ENCODE data around the gene RET.

RET gene

DNA sequence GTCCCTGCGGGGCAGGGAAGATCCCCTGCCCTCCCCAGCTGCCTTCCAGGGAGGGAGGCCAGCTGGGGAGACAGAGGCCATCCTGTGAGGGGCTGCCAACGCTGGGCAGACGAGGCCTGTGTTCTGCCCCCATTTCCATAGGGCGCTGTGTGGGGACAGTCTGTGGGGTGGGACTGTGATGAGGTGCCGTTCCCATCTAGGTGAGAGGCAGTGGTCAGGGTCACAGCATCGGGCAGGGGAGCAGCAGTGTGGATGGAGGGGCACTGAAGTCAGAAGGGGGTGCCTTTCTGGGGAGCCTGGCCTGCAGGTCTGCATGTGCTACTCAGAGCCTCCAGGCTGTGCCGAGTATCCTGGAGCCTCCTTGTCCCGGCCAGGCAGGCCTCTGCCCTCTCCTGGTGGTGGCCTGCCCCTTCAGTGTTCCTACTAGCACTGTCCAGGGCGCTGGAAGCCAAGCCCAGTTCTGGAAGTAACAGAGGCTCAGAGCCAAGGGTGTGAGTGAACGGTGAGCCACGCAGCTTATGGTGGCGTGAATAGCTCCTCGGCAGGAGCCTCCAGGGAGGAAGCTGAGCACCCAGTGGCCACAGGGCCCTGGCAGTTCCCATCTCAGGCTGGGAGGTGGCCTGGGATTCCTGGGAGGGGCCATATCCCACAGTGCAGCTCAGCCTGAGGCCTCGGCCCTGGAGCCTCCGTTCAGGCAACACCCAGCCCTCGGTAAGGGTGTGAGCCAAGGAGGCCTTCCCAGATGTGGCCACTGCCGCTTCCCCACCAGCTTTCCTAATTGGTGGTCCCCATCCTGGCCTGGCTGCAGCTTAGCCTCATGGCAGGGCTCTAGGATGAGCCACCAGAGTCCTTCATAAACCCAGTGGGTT, 38.1 kb downstream of the RET start:
- H4K20me1 ChIP-seq = no peaks in the 10 kb centered on the region
- no peaks in the 10 kb centered on the region for H3K9me3 ChIP-seq (replicated peaks in 1 of 11)
- H3K27me3 ChIP-seq = no peaks in the 10 kb centered on the region
- H3K4me3 ChIP-seq = no peak overlapping the region
- H3K9ac ChIP-seq = peak overlapping the region in 1 of 11 experiments; percentile 7; a peak in 1 of 22 replicates
- peak overlapping the region in 6 of 11 experiments; percentile 12 to 47 (median 30); a peak in 7 of 22 replicates for H3K27ac ChIP-seq
- no peak for TF ChIP-seq Cebpa-rat (IDR thresholded peaks at IDR 0.05)
- peaks cover 50 to 77% (median 64%) of the 10 kb centered on the region in 10 experiments for H3K4me1 ChIP-seq
- no peaks in the 10 kb centered on the region for H3K36me3 ChIP-seq
- H3K4me2 ChIP-seq = peak overlapping the region in 6 of 11 experiments; percentile 5 to 49 (median 18); a peak in 8 of 22 replicates

DNA sequence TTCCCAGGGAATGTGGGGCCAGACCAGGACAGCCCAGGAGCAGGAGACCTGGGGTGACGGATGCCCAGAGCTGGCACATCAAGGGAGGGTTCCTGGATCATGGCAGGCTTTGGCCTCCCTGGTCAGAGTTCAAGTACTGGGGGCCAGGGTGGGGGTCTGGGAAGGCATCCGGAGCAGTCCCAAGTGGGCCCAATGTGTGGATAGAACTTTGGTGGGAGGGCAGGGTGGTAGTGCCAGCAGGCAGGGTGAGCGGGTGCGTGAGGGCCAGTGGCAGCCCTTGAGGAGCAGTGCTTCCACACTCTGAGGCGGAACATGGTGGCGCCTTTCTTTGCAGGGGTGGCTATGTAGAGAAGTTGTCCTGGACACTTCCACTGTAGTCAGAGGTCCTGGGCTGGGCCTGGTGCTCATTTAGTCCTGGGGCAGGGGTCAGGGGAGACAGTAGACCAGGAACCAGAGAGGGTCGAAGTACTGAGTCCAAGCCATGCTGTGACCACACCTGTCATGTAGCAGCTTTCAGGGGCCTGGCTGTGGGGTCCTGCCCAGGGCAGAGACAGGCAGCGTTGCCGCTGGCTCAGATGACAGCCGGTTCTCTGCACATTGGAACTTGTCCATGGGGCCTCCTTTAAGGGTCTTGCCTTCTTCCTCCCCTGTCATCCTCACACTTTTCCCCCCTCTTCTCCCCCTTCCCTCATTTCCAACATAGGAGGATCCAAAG, 39.2 kb downstream of the RET start:
- Histone ChIP-seq H3K4me2 (0 out of 22 replicates have a peak overlapping the region, but pooled peaks of 1 of the 11 experiments have one; percentile 49), H3K4me3 (no peak overlapping the region), H3K36me3 (no peaks in the 10 kb centered on the region), H3K9ac (no peak overlapping the region), H3K27me3 (no peaks in the 10 kb centered on the region), H3K9me3 (replicated peaks in 1 of 11) (no peaks in the 10 kb centered on the region), H4K20me1 (no peaks in the 10 kb centered on the region), H3K27ac (peak overlapping the region in 2 of 11 experiments; percentile 14 to 38; a peak in 4 of 22 replicates), H3K4me1 (peaks cover 50 to 76% (median 63%) of the 10 kb centered on the region in 10 experiments)
- no peak for TF ChIP-seq Cebpa-rat (IDR thresholded peaks at IDR 0.05)

DNA sequence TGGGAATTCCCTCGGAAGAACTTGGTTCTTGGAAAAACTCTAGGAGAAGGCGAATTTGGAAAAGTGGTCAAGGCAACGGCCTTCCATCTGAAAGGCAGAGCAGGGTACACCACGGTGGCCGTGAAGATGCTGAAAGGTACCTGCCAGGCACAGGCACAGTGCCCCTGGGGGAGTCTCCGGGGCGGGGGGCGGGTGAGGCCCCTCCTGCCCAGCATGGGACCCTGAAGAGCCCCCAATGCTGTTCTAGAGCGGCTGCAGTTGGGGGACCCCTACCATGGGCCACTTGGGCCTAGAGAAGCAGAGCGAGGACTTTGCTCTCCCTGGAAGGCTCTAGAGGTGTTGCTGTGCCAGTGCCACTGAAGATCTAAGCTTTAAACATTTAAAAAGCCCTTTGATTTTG, 39.7 kb downstream of the RET start:
- no peaks in the 10 kb centered on the region for H3K36me3 ChIP-seq
- no peaks in the 10 kb centered on the region for H3K27me3 ChIP-seq
- H3K4me3 ChIP-seq = no peak overlapping the region
- TF ChIP-seq Cebpa-rat (IDR thresholded peaks at IDR 0.05) = no peak
- 0 out of 22 replicates have a peak overlapping the region, but pooled peaks of 2 of the 11 experiments have one; percentile 18 to 40 for H3K27ac ChIP-seq
- no peaks in the 10 kb centered on the region for H4K20me1 ChIP-seq
- peaks cover 50 to 76% (median 63%) of the 10 kb centered on the region in 10 experiments for H3K4me1 ChIP-seq
- no peak overlapping the region for H3K9ac ChIP-seq
- no peaks in the 10 kb centered on the region for H3K9me3 ChIP-seq (replicated peaks in 1 of 11)
- no peak overlapping the region for H3K4me2 ChIP-seq

DNA sequence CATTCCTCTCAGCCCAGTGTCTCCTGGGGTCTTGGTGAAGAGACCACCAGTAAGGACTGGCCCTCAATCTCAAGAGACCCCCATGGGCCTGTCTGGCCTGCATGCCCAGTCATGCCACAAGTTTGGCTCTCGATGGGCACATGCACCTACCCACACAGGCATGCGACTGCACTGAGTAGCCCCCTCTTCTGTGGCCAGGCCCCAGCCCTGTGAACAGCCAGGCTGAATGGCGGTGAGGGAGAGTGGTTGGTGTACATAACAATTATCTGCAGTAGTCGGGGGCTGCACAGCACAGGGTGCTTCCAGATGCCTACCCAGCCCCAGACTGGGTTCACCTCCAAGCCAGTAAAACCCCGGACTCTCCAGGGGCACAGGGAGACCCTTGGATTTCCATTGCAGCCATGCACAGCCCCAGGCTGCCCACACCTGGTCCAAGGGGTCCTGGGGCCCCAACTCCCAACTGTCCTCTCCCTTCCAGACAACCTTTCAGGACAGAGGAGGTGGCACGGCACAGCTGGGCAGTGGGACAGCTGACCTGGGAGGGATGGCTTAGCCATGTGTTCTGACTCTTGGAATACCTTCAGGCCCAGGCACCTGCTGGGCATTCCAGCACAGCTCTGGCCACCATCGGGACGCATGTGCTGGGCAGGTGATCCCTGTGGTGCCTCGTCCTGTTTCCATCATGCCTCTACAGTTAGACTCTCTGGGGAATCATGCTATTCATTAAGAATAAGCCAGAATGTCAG, 40.3 kb downstream of the RET start:
- H3K4me3 ChIP-seq = no peak overlapping the region
- H3K27ac ChIP-seq = 0 out of 22 replicates have a peak overlapping the region, but pooled peaks of 2 of the 11 experiments have one; percentile 18 to 40
- 0 out of 22 replicates have a peak overlapping the region, but pooled peaks of 1 of the 11 experiments have one; percentile 12 for H3K4me2 ChIP-seq
- H4K20me1 ChIP-seq = no peaks in the 10 kb centered on the region
- no peak for TF ChIP-seq Cebpa-rat (IDR thresholded peaks at IDR 0.05)
- H3K27me3 ChIP-seq = no peaks in the 10 kb centered on the region
- H3K9ac ChIP-seq = no peak overlapping the region
- H3K36me3 ChIP-seq = no peaks in the 10 kb centered on the region
- no peaks in the 10 kb centered on the region for H3K9me3 ChIP-seq (replicated peaks in 1 of 11)
- peaks cover 52 to 78% (median 65%) of the 10 kb centered on the region in 10 experiments for H3K4me1 ChIP-seq

DNA sequence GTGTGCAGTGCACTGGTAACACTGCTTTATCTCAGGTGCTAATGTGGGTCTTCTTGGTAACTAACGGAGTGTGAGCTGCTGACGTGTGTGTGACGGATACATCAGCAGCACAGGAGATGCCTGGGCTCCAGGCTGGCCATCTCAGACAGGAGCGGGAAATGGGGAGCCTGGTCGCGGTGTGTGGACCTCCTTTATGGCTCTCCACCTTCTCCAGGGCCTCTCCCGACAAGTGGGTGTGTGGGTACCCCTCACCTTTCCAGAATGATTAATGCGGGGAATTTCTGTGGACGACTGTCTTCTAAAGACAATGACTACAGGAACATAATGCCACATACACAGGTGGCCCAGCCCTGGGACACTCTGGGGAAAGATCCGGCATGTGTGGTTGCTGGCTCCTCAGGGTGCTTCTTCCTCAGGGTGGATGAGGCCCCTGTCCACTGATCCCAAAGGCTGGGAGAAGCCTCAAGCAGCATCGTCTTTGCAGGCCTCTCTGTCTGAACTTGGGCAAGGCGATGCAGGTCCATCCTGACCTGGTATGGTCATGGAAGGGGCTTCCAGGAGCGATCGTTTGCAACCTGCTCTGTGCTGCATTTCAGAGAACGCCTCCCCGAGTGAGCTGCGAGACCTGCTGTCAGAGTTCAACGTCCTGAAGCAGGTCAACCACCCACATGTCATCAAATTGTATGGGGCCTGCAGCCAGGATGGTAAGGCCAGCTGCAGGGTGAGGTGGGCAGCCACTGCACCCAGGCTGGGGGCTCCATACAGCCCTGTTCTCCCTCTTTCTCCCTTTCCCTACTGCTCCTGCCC, 41.1 kb downstream of the RET start:
- H3K36me3 ChIP-seq = no peaks in the 10 kb centered on the region

DNA sequence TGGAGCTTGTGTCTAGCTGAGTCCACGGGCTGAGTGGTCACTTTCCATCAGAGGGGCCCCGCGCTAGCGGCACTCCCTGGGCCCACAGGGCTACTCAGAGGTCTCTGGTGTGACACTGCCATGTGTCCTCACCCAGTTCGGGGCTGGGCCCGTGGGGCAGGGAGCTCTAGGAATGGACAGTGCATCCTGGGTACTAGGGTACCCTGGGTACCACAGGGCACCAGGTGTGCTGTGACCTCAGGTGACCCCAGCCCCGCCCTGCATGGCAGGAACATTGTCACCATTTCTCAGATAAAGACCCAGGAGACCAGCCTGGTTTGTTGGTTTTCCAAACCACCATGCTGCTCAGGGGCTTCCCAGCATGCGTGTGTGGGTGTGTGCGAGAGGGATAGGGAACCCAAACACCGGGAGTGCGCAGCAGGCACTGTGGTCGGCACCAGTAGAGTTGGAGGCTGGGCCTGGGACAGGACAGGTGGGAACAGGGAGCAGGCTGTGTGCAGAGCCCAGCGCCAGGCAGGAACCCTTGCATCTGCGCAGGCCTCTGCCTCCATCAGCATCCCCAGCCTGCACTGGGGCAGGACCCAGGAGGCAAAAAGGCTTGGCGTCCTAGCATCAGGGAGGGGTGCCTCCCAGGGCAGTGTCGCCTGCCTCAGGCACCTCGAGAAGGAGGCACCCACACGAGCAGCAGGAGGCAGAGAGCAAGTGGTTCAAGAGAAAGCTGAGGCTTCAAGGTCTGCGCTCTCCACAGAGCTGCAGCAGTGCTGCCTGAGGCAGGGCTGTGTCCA, 42.0 kb downstream of the RET start:
- Histone ChIP-seq H3K27me3 (no peaks in the 10 kb centered on the region), H3K36me3 (no peaks in the 10 kb centered on the region), H3K4me3 (no peak overlapping the region), H3K4me2 (peak overlapping the region; percentile 14 to 99 (median 97); a peak in 18 of 22 replicates), H3K9me3 (replicated peaks in 1 of 11) (no peaks in the 10 kb centered on the region), H3K9ac (peak overlapping the region in 2 of 11 experiments; percentile 42 to 75; a peak in 3 of 22 replicates), H4K20me1 (no peaks in the 10 kb centered on the region), H3K27ac (peak overlapping the region in 8 of 11 experiments; percentile 40 to 90 (median 83); a peak in 13 of 22 replicates), H3K4me1 (peaks cover 61 to 85% (median 73%) of the 10 kb centered on the region in 10 experiments)
- TF ChIP-seq Cebpa-rat (IDR thresholded peaks at IDR 0.05) = no peak

More for the DNA sequence above, 41.1 kb downstream of the RET start:
- Histone ChIP-seq H3K27me3 (no peaks in the 10 kb centered on the region), H3K27ac (peak overlapping the region in 4 of 11 experiments; percentile 3 to 84 (median 24); a peak in 3 of 22 replicates), H4K20me1 (no peaks in the 10 kb centered on the region), H3K4me2 (peak overlapping the region in 9 of 11 experiments; percentile 9 to 99 (median 88); a peak in 8 of 22 replicates), H3K9ac (no peak overlapping the region), H3K9me3 (replicated peaks in 1 of 11) (no peaks in the 10 kb centered on the region), H3K4me3 (no peak overlapping the region), H3K4me1 (peaks cover 60 to 85% (median 72%) of the 10 kb centered on the region in 10 experiments)
- TF ChIP-seq Cebpa-rat (IDR thresholded peaks at IDR 0.05) = no peak

DNA sequence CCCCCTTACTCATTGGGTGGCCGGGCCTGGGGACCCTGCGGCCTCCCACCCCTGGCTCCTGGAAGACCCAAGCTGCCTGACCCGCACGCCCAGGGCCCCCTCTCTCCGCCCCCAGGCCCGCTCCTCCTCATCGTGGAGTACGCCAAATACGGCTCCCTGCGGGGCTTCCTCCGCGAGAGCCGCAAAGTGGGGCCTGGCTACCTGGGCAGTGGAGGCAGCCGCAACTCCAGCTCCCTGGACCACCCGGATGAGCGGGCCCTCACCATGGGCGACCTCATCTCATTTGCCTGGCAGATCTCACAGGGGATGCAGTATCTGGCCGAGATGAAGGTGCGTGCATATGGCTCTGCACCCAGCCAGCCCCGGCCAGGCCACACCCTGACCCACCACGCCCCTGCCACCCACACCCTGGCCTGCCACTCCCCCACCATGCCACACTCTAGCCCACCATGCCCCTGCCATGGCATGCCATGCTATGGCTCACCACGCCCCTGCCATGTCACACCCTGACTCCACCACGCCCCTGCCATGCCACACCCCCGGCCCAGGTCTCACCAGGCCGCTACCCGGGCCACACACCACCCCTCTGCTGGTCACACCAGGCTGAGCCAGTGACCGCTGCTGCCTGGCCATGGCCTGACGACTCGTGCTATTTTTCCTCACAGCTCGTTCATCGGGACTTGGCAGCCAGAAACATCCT, 42.7 kb downstream of the RET start:
- Histone ChIP-seq H3K9me3 (replicated peaks in 1 of 11) (no peaks in the 10 kb centered on the region), H3K4me2 (peak overlapping the region; percentile 86 to 99 (median 97)), H3K9ac (peak overlapping the region in 10 of 11 experiments; percentile 42 to 75 (median 70); a peak in 10 of 22 replicates), H3K4me3 (no peak overlapping the region), H3K36me3 (no peaks in the 10 kb centered on the region), H3K27ac (peak overlapping the region; percentile 62 to 90 (median 80); a peak in 19 of 22 replicates), H3K27me3 (no peaks in the 10 kb centered on the region), H3K4me1 (peaks cover 67 to 85% (median 74%) of the 10 kb centered on the region in 10 experiments), H4K20me1 (no peaks in the 10 kb centered on the region)
- TF ChIP-seq Cebpa-rat (IDR thresholded peaks at IDR 0.05) = no peak

Data from BLaER1 treated with 17β-estradiol and CSF1 and Interleukin-3, amounts not matched to agents 10 nM and 100 nM (cell line).